ENCODE results near the gene ATXN1. TPM values are rescaled to one million over a fixed set of nuclear protein-coding genes. Genes with fewer than 3 reads are reported as not detected.
A peak's percentile ranks its signal among the peaks of the same experiment; 100 is the strongest.

ATXN1 gene
- total and polyA plus RNA-seq, 2 experiments from 2014 or later, result 14.2 to 20.1 TPM

DNA sequence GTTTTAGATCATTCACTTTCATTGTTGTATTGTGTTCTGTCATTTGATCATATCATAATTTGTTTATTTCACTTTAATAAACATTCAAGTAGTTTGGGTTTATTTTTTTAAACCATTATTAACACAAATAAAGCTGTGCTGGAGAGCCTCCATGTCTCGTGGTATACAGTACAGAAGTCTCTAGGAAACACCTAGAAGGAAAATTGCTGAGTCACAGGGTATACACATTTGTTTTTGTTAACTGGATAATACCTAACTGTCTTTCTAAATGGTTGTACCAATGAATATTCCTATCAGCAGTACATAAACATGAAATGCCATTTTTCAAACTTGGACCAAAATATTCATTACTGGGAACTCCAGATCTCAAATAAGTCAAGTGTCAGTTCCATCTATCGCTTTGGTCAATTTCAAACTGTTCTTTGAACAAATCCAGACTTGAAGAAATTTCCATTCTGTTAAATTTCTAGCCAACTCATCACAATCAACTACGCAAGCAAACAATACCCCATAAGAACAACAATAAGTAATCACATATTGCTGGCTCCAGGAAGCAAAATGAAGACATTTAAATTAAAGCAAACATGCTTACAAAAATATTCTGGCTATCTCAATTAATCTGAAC, 138.1 kb downstream of the ATXN1 start:
- Histone ChIP-seq H3K9me2 (ENCODE audit: insufficient read depth) (no peaks in the 10 kb centered on the region), H3K79me2 (ENCODE audit: insufficient read depth) (peaks cover 53% of the 10 kb centered on the region), H3K9ac (no peak overlapping the region), H3K36me3 (ENCODE audit: low read depth) (no peaks in the 10 kb centered on the region), H2AFZ (no peak overlapping the region), H3K4me2 (ENCODE audit: unreplicated experiment) (no peak overlapping the region), H3K4me3 (no peak overlapping the region), H3K27ac (no peak overlapping the region), H3K4me1 (ENCODE audit: insufficient read depth) (peaks cover 14% of the 10 kb centered on the region; the same call in 1 of the 2 replicates), H4K20me1 (ENCODE audit: insufficient read depth) (peaks cover 5% of the 10 kb centered on the region; the same call in 1 of the 2 replicates), H3K27me3 (replicated peaks; ENCODE audit: insufficient read depth) (no peaks in the 10 kb centered on the region), H3K9me3 (ENCODE audit: low read depth) (no peaks in the 10 kb centered on the region), H3F3A (ENCODE audit: insufficient read depth) (peaks cover 22% of the 10 kb centered on the region)
- 63 to 68% methylated on average over 3 of the region's 3 CpGs for WGBS, 2 experiments (ENCODE audit: low coverage in 1 of 2, low lambda C conversion rate in 2 of 2, missing lambda C conversion rate in 2 of 2)
- in situ Hi-C loops (cut with MboI), result no loop called here
- TF ChIP-seq EZH2 (IDR thresholded peaks at IDR 0.05; ENCODE audit: insufficient read depth, poor library complexity, severe bottlenecking), result no peak
- no peak for TF ChIP-seq EZH2phosphoT487 (IDR thresholded peaks at IDR 0.05; ENCODE audit: insufficient read depth, low read depth)
- peak; percentile 32 for DNase-seq

DNA sequence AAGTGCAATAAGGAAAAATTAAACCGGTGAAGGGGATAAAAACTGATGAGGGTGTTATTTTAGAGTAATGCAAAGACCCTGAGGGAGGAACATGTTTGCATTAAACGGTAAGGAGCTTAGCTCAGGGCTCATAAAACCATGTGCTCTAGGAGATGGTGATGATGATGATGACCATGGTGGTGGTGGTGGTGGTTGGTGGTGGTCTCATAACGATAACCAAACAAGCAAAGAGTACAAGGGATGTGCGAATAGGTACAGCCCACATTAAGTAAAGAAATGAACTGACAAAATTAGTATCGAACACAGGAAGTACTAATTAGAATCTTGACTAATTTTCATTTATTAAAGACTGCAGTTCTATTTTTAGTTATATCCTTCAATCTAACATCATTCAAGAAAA, 139.1 kb downstream of the ATXN1 start:
- peaks cover 5% of the 10 kb centered on the region; the same call in 1 of the 2 replicates for H4K20me1 ChIP-seq (ENCODE audit: insufficient read depth)
- H3K4me3 ChIP-seq, result no peak overlapping the region
- peaks cover 22% of the 10 kb centered on the region for H3F3A ChIP-seq (ENCODE audit: insufficient read depth)
- no peak for TF ChIP-seq EZH2 (IDR thresholded peaks at IDR 0.05; ENCODE audit: insufficient read depth, poor library complexity, severe bottlenecking)
- no peak for TF ChIP-seq EZH2phosphoT487 (IDR thresholded peaks at IDR 0.05; ENCODE audit: insufficient read depth, low read depth)
- H3K9me3 ChIP-seq (ENCODE audit: low read depth), result no peaks in the 10 kb centered on the region
- no peaks in the 10 kb centered on the region for H3K36me3 ChIP-seq (ENCODE audit: low read depth)
- H3K27me3 ChIP-seq (replicated peaks; ENCODE audit: insufficient read depth), result no peaks in the 10 kb centered on the region
- no peak overlapping the region for H3K9ac ChIP-seq
- in situ Hi-C loops (cut with MboI), result no loop called here
- H3K9me2 ChIP-seq (ENCODE audit: insufficient read depth), result no peaks in the 10 kb centered on the region
- H3K4me1 ChIP-seq (ENCODE audit: insufficient read depth), result peaks cover 14% of the 10 kb centered on the region; the same call in 1 of the 2 replicates
- H3K4me2 ChIP-seq (ENCODE audit: unreplicated experiment), result no peak overlapping the region
- H2AFZ ChIP-seq, result no peak overlapping the region
- no peak overlapping the region for H3K27ac ChIP-seq
- H3K79me2 ChIP-seq (ENCODE audit: insufficient read depth), result peaks cover 55% of the 10 kb centered on the region
- DNase-seq, result no peak
- 96 to 97% methylated on average over 5 of the region's 5 CpGs for whole genome bisulfite sequencing, 2 experiments (ENCODE audit: low coverage in 1 of 2, low lambda C conversion rate in 2 of 2, missing lambda C conversion rate in 2 of 2)

DNA sequence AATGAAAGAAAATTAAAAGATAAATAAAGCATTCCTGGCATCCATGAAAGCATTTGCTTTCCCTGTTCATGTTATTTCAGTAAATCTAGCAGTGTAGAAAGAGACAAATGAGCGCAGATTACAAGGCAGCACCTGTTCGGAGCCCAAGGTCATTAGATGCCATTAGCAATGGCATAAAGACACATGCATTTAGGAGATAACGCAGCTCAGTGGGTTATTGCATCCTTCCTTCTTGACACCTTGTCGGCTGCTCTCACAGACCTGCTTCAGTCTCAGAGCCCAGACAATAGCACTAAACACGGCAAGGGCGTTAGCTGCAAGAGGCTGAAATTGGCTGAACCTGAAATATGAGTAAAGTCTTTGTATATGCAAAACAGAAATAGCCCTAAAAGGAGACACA, 140.3 kb downstream of the ATXN1 start:
- H3K9me2 ChIP-seq (ENCODE audit: insufficient read depth), result no peaks in the 10 kb centered on the region
- H3K79me2 ChIP-seq (ENCODE audit: insufficient read depth), result peaks cover 50% of the 10 kb centered on the region
- TF ChIP-seq EZH2phosphoT487 (IDR thresholded peaks at IDR 0.05; ENCODE audit: insufficient read depth, low read depth) (no peak), EZH2 (IDR thresholded peaks at IDR 0.05; ENCODE audit: insufficient read depth, poor library complexity, severe bottlenecking) (no peak)
- H3F3A ChIP-seq (ENCODE audit: insufficient read depth), result peaks cover 22% of the 10 kb centered on the region
- no peak overlapping the region for H3K4me2 ChIP-seq (ENCODE audit: unreplicated experiment)
- H3K9me3 ChIP-seq (ENCODE audit: low read depth), result no peaks in the 10 kb centered on the region
- no peak for DNase-seq
- H3K27me3 ChIP-seq (replicated peaks; ENCODE audit: insufficient read depth), result no peaks in the 10 kb centered on the region
- H2AFZ ChIP-seq, result no peak overlapping the region
- H4K20me1 ChIP-seq (ENCODE audit: insufficient read depth), result peaks cover 5% of the 10 kb centered on the region; the same call in 1 of the 2 replicates
- in situ Hi-C loops (cut with MboI), result no loop called here
- H3K4me1 ChIP-seq (ENCODE audit: insufficient read depth), result peaks cover 14% of the 10 kb centered on the region; the same call in 1 of the 2 replicates
- no peaks in the 10 kb centered on the region for H3K36me3 ChIP-seq (ENCODE audit: low read depth)
- H3K27ac ChIP-seq, result no peak overlapping the region
- H3K9ac ChIP-seq, result no peak overlapping the region
- WGBS, 2 experiments (ENCODE audit: low coverage in 1 of 2, low lambda C conversion rate in 2 of 2, missing lambda C conversion rate in 2 of 2), result 80 to 81% methylated on average over 6 of the region's 6 CpGs
- H3K4me3 ChIP-seq, result no peak overlapping the region

DNA sequence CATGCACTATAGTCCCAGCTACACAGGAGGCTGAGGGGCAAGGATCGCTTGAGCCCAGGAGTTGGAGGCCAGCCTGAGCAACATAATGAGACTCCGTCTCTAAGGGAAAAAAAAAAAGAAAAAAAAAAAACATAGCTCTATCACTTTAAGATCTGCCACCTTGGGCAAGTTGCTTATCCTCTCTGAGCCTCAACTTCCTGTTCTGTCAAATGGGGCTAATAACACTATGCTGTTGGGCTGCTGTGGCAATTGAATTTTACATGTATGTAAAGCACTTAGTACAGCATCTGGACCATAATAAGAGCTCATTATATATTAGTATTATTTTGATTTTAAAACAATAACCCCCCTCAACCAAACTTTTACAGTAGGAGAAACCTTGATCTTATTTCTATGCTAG, 141.5 kb downstream of the ATXN1 start:
- H3K79me2 ChIP-seq (ENCODE audit: insufficient read depth), result peaks cover 50% of the 10 kb centered on the region
- in situ Hi-C loops (cut with MboI), result no loop called here
- 82 to 92% methylated on average over 2 of the region's 2 CpGs for WGBS, 2 experiments (ENCODE audit: low coverage in 1 of 2, low lambda C conversion rate in 2 of 2, missing lambda C conversion rate in 2 of 2)

More for the DNA sequence above, 141.5 kb downstream of the ATXN1 start:
- no peaks in the 10 kb centered on the region for H3K9me3 ChIP-seq (ENCODE audit: low read depth)
- no peaks in the 10 kb centered on the region for H3K36me3 ChIP-seq (ENCODE audit: low read depth)
- no peak overlapping the region for H3K9ac ChIP-seq
- TF ChIP-seq EZH2 (IDR thresholded peaks at IDR 0.05; ENCODE audit: insufficient read depth, poor library complexity, severe bottlenecking) (no peak), EZH2phosphoT487 (IDR thresholded peaks at IDR 0.05; ENCODE audit: insufficient read depth, low read depth) (no peak)
- no peak overlapping the region for H3K27ac ChIP-seq
- no peak overlapping the region for H2AFZ ChIP-seq
- no peaks in the 10 kb centered on the region for H3K27me3 ChIP-seq (replicated peaks; ENCODE audit: insufficient read depth)
- H3F3A ChIP-seq (ENCODE audit: insufficient read depth), result peaks cover 11% of the 10 kb centered on the region
- no peak for DNase-seq
- peaks cover 14% of the 10 kb centered on the region; the same call in 1 of the 2 replicates for H3K4me1 ChIP-seq (ENCODE audit: insufficient read depth)
- no peak overlapping the region for H3K4me2 ChIP-seq (ENCODE audit: unreplicated experiment)
- peaks cover 5% of the 10 kb centered on the region; the same call in 1 of the 2 replicates for H4K20me1 ChIP-seq (ENCODE audit: insufficient read depth)
- H3K4me3 ChIP-seq, result no peak overlapping the region
- no peaks in the 10 kb centered on the region for H3K9me2 ChIP-seq (ENCODE audit: insufficient read depth)

All from GM23248 (cell line).